Mesothelial cell of epicardium (in vitro differentiated cells): ENCODE data around the gene TTBK2. TPM values are rescaled to one million over a fixed set of nuclear protein-coding genes. Genes with fewer than 3 reads are reported as not detected.

Source experiments
- DNase-seq, 2 experiments: peaks; one replicate each; pipeline ENCODE4 v3.0.0; 2021; ENCODE audit warnings: low spot score in 2 of 2; ENCODE audit not compliant: unreplicated experiment in 2 of 2
- H3K27ac Mint-ChIP-seq: 2 replicates; pipeline ENCODE4 v1.8.0; 2021; ENCODE audit warnings: mixed read lengths
- H3K27me3 Mint-ChIP-seq: 2 replicates; pipeline ENCODE4 v1.8.0; 2021; ENCODE audit warnings: low read depth, mixed read lengths
- H3K36me3 Mint-ChIP-seq: 2 replicates; pipeline ENCODE4 v1.8.0; 2021; ENCODE audit warnings: mixed read lengths
- H3K4me1 Mint-ChIP-seq: 2 replicates; pipeline ENCODE4 v1.8.0; 2021; ENCODE audit warnings: mixed read lengths
- H3K4me3 Mint-ChIP-seq: 2 replicates; pipeline ENCODE4 v1.8.0; 2021; ENCODE audit warnings: mild to moderate bottlenecking, moderate library complexity, mixed read lengths
- H3K9me3 Mint-ChIP-seq: 2 replicates; pipeline ENCODE4 v1.8.0; 2021; ENCODE audit warnings: mixed read lengths
- total RNA-seq: library from RNA; stranded (reverse); gene quantifications from 3 replicates; pipeline ENCODE4 v1.2.1, GENCODE V29; 2021
- TF ChIP-seq, protein P1 (sequence below): fragments of 200-600 bp; sonication (generic); IDR thresholded peaks from one replicate; pipeline ENCODE4 v1.5.0; 2021; ENCODE audit warnings: antibody characterized with exemption; ENCODE audit not compliant: unreplicated experiment

Gene TTBK2
- total RNA-seq, 1 donor from 2014 or later = 21.1 TPM

DNA sequence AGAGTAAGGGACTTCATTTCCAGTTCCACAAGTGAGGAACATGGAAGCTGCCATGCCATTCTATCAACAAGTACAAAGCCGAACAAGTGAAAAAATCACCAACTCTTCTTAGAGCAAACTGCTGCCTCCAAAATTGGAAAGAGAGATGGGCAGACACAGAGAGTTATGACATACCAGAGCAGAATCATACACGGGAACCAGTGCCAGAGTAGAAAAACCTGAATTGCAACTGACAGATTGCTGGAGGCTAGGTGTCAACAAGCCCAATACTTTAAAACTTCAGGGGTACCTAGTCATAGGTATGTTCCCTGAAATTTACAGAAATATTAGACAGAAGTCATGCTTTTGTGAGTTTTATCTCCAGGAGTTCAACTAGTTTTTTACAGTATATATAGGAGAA, 62.0 kb downstream of the TTBK2 start:
- H3K27ac Mint-ChIP-seq = peak overlapping the region; percentile 79
- no peak overlapping the region for H3K4me3 Mint-ChIP-seq
- H3K36me3 Mint-ChIP-seq = peaks cover 37% of the 10 kb centered on the region
- no peak for DNase-seq
- H3K4me1 Mint-ChIP-seq = peaks cover 14% of the 10 kb centered on the region
- TF ChIP-seq, protein P1, sequence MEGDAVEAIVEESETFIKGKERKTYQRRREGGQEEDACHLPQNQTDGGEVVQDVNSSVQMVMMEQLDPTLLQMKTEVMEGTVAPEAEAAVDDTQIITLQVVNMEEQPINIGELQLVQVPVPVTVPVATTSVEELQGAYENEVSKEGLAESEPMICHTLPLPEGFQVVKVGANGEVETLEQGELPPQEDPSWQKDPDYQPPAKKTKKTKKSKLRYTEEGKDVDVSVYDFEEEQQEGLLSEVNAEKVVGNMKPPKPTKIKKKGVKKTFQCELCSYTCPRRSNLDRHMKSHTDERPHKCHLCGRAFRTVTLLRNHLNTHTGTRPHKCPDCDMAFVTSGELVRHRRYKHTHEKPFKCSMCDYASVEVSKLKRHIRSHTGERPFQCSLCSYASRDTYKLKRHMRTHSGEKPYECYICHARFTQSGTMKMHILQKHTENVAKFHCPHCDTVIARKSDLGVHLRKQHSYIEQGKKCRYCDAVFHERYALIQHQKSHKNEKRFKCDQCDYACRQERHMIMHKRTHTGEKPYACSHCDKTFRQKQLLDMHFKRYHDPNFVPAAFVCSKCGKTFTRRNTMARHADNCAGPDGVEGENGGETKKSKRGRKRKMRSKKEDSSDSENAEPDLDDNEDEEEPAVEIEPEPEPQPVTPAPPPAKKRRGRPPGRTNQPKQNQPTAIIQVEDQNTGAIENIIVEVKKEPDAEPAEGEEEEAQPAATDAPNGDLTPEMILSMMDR = no peak
- H3K27me3 Mint-ChIP-seq = no peaks in the 10 kb centered on the region
- peaks cover 34% of the 10 kb centered on the region for H3K9me3 Mint-ChIP-seq

DNA sequence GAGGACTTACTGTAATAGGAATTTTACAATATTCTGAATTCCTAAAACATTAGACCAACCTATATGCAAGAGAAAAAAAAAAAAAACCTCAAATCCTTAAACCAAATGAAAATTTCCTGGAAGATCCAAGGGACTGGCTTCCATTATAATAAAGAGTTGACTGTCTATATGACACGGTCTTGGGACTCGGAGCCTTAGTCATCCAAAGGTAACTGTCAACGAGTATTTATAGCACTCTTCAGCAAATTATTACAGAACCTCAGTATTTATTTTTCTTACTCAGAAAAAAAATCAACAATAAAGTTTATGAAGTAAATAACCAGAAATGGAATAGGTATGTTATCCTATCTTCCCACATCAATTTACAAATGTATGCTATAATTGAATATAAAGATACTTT, 66.0 kb downstream of the TTBK2 start:
- Mint-ChIP-seq H3K27ac (no peak overlapping the region), H3K36me3 (peaks cover 19% of the 10 kb centered on the region)

DNA sequence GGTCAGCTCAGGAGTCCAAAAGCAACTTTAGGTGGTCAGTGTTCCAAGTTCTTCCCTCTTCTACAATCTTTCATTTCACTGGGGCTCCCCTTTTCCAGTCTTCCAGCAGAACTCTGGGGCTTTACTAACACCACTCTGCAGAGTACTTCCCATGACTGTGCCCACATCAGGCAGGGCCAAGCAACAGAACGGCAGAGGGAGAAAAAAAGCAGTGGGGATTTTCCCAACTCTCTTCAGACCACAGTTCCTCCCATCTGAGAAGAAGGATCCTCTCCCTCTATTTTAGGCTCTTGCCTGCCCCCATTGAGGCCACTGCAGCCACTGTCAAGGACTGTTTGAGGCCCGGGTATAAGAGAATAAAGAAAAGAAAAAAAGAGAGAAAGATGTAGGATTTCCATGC, 70.7 kb downstream of the TTBK2 start:
- Mint-ChIP-seq H3K27me3 (no peaks in the 10 kb centered on the region), H3K36me3 (peaks cover 11% of the 10 kb centered on the region), H3K9me3 (peaks cover 2% of the 10 kb centered on the region), H3K4me1 (no peaks in the 10 kb centered on the region), H3K27ac (no peak overlapping the region), H3K4me3 (no peak overlapping the region)
- TF ChIP-seq, protein P1 = no peak
- no peak for DNase-seq

More for the DNA sequence above, 66.0 kb downstream of the TTBK2 start:
- Mint-ChIP-seq H3K9me3 (peaks cover 11% of the 10 kb centered on the region), H3K4me1 (peaks cover 11% of the 10 kb centered on the region), H3K27me3 (no peaks in the 10 kb centered on the region), H3K4me3 (no peak overlapping the region)
- TF ChIP-seq, protein P1 = no peak
- DNase-seq = no peak

DNA sequence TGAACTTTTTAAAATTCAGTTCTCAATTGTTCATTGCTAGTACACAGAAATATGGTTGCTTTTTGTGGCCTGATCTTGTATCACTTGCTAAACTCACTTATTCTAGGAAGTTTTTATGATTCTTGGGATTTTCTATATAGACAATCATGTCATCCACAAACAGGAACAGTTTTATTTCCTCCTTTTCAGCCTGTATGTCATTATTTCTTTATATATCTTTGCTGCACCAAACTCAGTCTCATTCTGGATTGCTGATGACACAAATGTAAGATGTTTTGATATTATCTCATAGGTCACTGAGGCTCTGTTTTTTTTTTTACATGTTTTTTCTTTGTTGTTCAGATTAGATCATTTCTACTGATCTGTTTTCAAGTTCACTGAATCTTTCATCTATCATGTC, 71.7 kb downstream of the TTBK2 start:
- Mint-ChIP-seq H3K27ac (no peak overlapping the region), H3K27me3 (no peaks in the 10 kb centered on the region), H3K9me3 (peaks cover 8% of the 10 kb centered on the region), H3K36me3 (peaks cover 16% of the 10 kb centered on the region), H3K4me1 (no peaks in the 10 kb centered on the region), H3K4me3 (no peak overlapping the region)
- TF ChIP-seq, protein P1 = no peak
- DNase-seq = no peak

DNA sequence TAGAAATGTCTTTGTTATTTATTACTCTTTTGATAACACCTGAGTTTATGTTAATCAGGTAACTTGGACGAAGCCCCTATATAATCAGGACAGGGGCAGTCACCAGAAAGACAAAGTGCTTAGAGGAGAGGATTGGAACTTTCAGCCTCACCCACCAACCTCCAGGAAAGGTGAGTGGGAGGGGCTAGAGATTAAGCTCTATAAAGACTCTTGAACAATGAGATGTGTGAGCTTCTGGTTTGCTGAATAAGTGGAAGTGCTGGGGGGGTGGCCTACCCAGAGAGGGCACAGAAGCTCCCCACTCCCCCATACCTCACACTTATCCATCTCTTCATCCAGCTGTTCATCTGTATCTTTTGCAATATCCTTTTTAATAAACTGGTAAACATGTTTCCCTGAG, 73.9 kb downstream of the TTBK2 start:
- H3K36me3 Mint-ChIP-seq = peaks cover 18% of the 10 kb centered on the region
- no peaks in the 10 kb centered on the region for H3K27me3 Mint-ChIP-seq
- peaks cover 11% of the 10 kb centered on the region for H3K9me3 Mint-ChIP-seq
- no peak for DNase-seq
- H3K27ac Mint-ChIP-seq = no peak overlapping the region
- no peak overlapping the region for H3K4me3 Mint-ChIP-seq
- TF ChIP-seq, protein P1 = no peak
- no peaks in the 10 kb centered on the region for H3K4me1 Mint-ChIP-seq

DNA sequence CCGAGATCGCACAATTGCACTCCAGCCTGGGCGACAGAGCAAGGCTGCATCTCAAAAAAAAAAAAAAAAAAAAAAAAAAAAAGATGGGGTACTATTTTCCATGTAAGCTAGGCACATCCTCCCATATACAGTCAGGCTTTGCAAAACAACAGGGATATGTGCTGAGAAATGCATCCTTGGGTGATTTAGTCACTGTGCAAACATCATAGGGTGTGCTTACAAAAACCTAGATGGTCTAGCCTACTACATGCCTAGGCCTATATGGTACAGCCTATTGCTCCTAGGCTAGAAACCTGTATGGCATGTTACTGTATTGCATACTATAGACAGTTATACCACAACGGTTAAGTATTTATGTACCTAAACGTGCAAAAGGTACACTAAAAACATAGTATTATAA, 75.0 kb downstream of the TTBK2 start:
- H3K4me1 Mint-ChIP-seq = no peaks in the 10 kb centered on the region
- TF ChIP-seq, protein P1 = no peak
- no peak for DNase-seq
- H3K27me3 Mint-ChIP-seq = no peaks in the 10 kb centered on the region
- peaks cover 11% of the 10 kb centered on the region for H3K9me3 Mint-ChIP-seq
- H3K4me3 Mint-ChIP-seq = no peak overlapping the region
- no peak overlapping the region for H3K27ac Mint-ChIP-seq
- H3K36me3 Mint-ChIP-seq = peaks cover 20% of the 10 kb centered on the region
